ENCODE results near the gene BRAF. TPM values are rescaled to one million over a fixed set of nuclear protein-coding genes. Genes with fewer than 3 reads are reported as not detected.

BRAF gene
- total and polyA plus RNA-seq, 2 experiments from 2014 or later: 15.5 to 34.8 TPM

DNA sequence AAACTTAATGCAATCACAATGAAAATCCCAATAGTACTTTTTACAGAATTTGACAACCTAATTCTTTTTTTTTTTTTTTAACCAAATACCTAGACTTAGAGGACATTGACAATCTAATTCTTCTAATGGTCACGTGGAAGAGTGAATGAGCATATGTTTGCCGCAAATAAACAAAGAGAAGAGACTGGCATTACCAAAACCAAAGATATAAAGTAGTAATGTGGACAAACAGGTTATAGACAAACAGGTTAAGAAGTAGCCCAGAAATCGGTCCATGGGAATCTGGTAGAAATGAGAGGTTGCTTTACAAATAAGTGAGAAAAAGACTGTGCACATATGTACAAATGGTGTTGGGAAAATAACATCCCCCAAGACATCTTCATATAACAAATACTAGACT lies 27.7 kb downstream of the BRAF start:
- no peak for DNase-seq (ENCODE audit: low read depth in 1 of 2, low spot score in 1 of 2)
- Histone ChIP-seq H3K36me3 (no peaks in the 10 kb centered on the region), H3K27ac (no peak overlapping the region), H3K4me3 (no peak overlapping the region), H3K27me3 (no peaks in the 10 kb centered on the region), H3K4me1 (ENCODE audit: low read depth) (no peaks in the 10 kb centered on the region), H3K9me3 (ENCODE audit: low read depth) (no peaks in the 10 kb centered on the region)
- TF ChIP-seq, protein P1, sequence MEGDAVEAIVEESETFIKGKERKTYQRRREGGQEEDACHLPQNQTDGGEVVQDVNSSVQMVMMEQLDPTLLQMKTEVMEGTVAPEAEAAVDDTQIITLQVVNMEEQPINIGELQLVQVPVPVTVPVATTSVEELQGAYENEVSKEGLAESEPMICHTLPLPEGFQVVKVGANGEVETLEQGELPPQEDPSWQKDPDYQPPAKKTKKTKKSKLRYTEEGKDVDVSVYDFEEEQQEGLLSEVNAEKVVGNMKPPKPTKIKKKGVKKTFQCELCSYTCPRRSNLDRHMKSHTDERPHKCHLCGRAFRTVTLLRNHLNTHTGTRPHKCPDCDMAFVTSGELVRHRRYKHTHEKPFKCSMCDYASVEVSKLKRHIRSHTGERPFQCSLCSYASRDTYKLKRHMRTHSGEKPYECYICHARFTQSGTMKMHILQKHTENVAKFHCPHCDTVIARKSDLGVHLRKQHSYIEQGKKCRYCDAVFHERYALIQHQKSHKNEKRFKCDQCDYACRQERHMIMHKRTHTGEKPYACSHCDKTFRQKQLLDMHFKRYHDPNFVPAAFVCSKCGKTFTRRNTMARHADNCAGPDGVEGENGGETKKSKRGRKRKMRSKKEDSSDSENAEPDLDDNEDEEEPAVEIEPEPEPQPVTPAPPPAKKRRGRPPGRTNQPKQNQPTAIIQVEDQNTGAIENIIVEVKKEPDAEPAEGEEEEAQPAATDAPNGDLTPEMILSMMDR (IDR thresholded peaks at IDR 0.05; ENCODE audit: low read depth, low read length): no peak

DNA sequence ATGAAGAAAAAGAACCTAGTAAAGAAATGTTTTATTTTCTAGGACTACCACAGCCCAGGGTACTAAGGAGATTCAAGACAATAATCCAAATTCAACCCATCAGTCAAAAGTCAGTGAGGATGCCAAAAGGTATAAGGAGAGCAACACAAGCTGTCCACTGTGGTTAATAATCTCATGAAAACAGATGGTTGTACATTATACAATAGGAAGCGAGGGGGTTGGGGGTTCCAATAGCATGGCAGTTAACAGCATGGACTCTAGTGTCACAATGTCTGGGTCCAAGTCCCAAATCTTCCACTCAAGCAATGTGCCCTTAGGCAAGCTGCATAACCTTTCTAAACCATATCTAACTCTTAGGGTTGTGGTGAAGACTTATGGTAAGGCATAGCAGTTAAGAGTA lies 35.1 kb downstream of the BRAF start:
- no peak for DNase-seq (ENCODE audit: low read depth in 1 of 2, low spot score in 1 of 2)
- peaks cover 16% of the 10 kb centered on the region for H3K4me1 ChIP-seq (ENCODE audit: low read depth)
- no peaks in the 10 kb centered on the region for H3K36me3 ChIP-seq
- no peaks in the 10 kb centered on the region for H3K9me3 ChIP-seq (ENCODE audit: low read depth)
- no peak overlapping the region for H3K27ac ChIP-seq
- H3K27me3 ChIP-seq: no peaks in the 10 kb centered on the region
- H3K4me3 ChIP-seq: no peak overlapping the region
- TF ChIP-seq, protein P1 (IDR thresholded peaks at IDR 0.05; ENCODE audit: low read depth, low read length): no peak

DNA sequence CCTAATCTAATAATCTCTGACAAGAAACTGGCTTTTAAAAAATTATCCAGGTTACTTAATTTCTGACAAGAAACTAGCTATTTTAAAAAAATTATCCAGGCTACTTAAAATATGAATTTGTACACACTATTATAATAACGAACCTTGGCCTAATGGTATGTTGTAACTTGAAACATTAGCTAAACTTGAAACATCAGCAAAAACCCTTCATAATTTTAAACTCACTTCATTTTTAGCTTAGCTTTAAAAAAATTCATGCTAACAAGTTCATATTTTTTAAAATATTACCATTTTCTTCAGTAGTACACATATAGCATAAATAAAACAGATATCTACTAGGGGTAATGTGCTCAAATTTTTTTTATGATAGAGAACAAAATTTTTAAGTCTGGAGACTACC lies 35.6 kb downstream of the BRAF start:
- H3K27ac ChIP-seq: no peak overlapping the region
- no peaks in the 10 kb centered on the region for H3K36me3 ChIP-seq
- H3K9me3 ChIP-seq (ENCODE audit: low read depth): no peaks in the 10 kb centered on the region
- no peaks in the 10 kb centered on the region for H3K27me3 ChIP-seq
- peaks cover 16% of the 10 kb centered on the region for H3K4me1 ChIP-seq (ENCODE audit: low read depth)
- H3K4me3 ChIP-seq: no peak overlapping the region
- TF ChIP-seq, protein P1 (IDR thresholded peaks at IDR 0.05; ENCODE audit: low read depth, low read length): no peak
- no peak for DNase-seq (ENCODE audit: low read depth in 1 of 2, low spot score in 1 of 2)

DNA sequence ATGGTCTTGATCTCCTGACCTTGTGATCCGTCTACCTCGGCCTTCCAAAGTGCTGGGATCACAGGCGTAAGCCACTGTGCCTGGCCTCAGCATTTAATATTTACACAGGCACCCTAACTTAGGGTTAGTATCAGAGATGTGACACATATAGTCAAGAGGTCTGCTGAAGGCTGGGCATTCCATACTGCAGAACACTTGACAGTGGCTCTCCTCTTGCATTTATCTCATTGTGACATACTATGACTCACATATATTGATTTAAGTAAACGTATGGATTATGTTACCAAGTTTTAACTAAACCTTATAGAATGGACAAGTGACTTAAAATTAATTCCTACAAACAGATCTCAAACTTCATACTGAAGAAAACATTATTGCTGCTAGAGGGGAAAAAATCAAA lies 36.6 kb downstream of the BRAF start:
- H3K36me3 ChIP-seq: no peaks in the 10 kb centered on the region
- no peaks in the 10 kb centered on the region for H3K9me3 ChIP-seq (ENCODE audit: low read depth)
- no peak overlapping the region for H3K27ac ChIP-seq
- H3K4me1 ChIP-seq (ENCODE audit: low read depth): peaks cover 16% of the 10 kb centered on the region
- TF ChIP-seq, protein P1 (IDR thresholded peaks at IDR 0.05; ENCODE audit: low read depth, low read length): no peak
- no peaks in the 10 kb centered on the region for H3K27me3 ChIP-seq
- DNase-seq (ENCODE audit: low read depth in 1 of 2, low spot score in 1 of 2): no peak
- no peak overlapping the region for H3K4me3 ChIP-seq

DNA sequence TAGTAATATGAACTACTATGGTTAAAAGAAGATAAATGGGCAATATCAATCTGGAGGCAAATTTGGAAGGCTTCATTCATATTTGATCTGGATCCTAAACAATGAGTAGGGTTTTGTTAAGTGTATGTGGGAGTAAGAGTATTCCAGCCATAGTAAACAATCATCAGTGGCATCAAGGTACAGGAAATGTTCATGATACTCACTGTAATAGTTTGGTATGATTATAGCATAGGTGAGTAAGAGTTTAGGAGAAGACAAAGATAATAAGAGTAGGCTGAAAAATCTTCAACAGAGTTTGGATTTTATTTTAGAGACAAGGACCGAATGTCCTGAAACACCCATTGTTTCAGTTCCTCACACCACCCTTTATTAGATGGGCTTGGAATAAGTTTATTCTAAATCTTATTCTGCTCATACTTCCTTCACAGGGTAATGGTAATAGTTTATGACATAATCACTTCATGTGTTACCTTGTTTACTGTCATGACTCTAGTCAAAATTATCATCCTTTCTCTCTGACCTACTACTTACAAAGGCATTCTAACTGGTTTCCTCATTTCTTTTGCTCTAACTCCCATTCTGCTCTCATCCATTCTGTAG lies 38.9 kb downstream of the BRAF start:
- TF ChIP-seq, protein P1 (IDR thresholded peaks at IDR 0.05; ENCODE audit: low read depth, low read length): no peak
- no peaks in the 10 kb centered on the region for H3K36me3 ChIP-seq
- no peaks in the 10 kb centered on the region for H3K27me3 ChIP-seq
- DNase-seq (ENCODE audit: low read depth in 1 of 2, low spot score in 1 of 2): no peak
- no peaks in the 10 kb centered on the region for H3K9me3 ChIP-seq (ENCODE audit: low read depth)
- H3K27ac ChIP-seq: no peak overlapping the region
- H3K4me3 ChIP-seq: no peak overlapping the region
- H3K4me1 ChIP-seq (ENCODE audit: low read depth): peaks cover 12% of the 10 kb centered on the region
